Measurements from ENCODE around the gene CMTM8.

CMTM8 gene

DNA sequence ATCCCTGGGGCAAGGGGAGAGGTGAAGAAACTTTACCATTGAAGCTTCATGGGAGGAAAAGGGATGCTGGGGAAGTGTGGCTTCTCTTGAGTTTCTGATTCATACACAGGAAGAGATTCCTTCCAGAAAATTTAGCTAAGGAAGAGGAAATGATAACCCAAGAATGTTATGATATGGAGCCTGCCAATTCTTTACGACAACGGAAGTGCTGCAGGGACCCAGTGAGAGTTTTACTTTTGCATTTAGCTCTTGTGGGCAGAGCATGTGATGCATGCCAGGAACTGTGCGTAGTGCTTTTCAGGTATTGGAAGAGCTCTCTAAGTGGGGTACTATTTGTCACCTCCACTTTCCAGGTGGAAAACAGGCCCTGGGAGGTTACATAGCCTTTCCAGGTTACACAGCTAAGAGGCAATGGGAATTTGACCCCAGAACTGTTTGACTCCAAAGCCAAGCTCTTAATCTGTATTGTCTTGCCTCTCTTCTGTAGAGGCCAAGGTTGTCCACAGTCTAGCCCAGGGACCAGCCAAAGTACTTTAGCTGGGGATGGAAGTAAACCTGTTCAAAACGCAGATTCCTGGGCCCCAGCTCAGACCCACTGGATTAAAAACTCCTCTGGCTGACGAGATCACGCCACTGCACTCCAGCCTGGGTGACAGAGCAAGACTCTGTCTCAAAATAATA is 176.2 kb downstream of the CMTM8 start:
- FAIRE-seq: no peak

DNA sequence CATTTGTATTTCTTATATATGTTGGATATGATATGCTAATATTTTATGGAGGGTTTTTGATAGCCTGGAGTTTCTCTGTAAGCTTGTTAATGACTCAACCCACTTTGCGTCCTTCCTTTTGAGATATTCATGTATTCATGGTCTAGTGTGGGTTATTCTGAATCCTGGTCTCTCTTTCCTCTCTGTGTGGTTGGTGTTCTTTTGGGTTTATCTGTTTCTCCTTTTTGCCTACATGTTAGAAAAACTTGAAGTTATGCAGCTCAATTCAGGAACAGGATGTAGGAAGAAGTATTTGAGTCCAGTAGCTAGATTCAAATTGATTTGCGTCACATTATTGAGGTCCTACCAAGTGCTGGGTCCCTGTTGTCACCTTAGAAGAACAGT is 181.3 kb downstream of the CMTM8 start:
- FAIRE-seq: no peak

All from islet of Langerhans (tissue), 1 donor.